Peyer's patch (tissue), 4 donors: Measurements from ENCODE around the gene KCTD13. TPM values are rescaled to one million over a fixed set of nuclear protein-coding genes. Genes with fewer than 3 reads are reported as not detected.

ENCODE experiments used
- DNase-seq, 3 donors: peaks; one replicate each; pipeline ENCODE4 v3.0.0-alpha.2; 2017 to 2019
- H3K27ac ChIP-seq, 4 donors: fragments of 200-600 bp; sonication (generic); one replicate each; pipeline ENCODE4 v1.5.1; 2016 to 2019
- H3K27me3 ChIP-seq, 2 donors: fragments of 200-600 bp; sonication (generic); one replicate each; pipeline ENCODE4 v1.5.1; 2019
- H3K36me3 ChIP-seq, 3 donors: fragments of 200-600 bp; sonication (generic); one replicate each; pipeline ENCODE4 v1.5.1; 2016 to 2019
- H3K4me1 ChIP-seq, 4 donors: fragments of 200-600 bp; sonication (generic); one replicate each; pipeline ENCODE4 v1.5.1; 2016 to 2019
- H3K4me3 ChIP-seq, 4 donors: fragments of 200-600 bp; sonication (generic); 1 replicate in 3 of 4; 2 replicates in 1 of 4; pipeline ENCODE4 v1.5.1; 2016 to 2019; ENCODE audit warnings: mild to moderate bottlenecking in 1 of 4
- H3K9me3 ChIP-seq, 4 donors: fragments of 200-600 bp; sonication (generic); one replicate each; pipeline ENCODE4 v1.5.1; 2016 to 2019; ENCODE audit warnings: mild to moderate bottlenecking in 1 of 4
- CTCF ChIP-seq, 6 experiments: fragments of 450-650 bp in 4 of 6; fragments of 200-600 bp in 2 of 6; sonication (generic) in 1 of 6; IDR thresholded peaks; one replicate each; pipeline ENCODE4 v1.5.1; 2017 to 2019; ENCODE audit warnings: antibody characterized with exemption in 6 of 6, mild to moderate bottlenecking in 3 of 6, moderate library complexity in 1 of 6
- POLR2A ChIP-seq, 2 donors: fragments of 450-650 bp; IDR thresholded peaks; one replicate each; pipeline ENCODE4 v1.5.1; 2017; ENCODE audit warnings: antibody characterized with exemption in 2 of 2, mild to moderate bottlenecking in 2 of 2, moderate library complexity in 2 of 2
- total RNA-seq, 4 donors: library from RNA; depleted of rRNA; stranded (reverse); fragments of >200 nt; gene quantifications; one replicate each; pipeline ENCODE4 v1.1.0, GENCODE V29; 2016

KCTD13 gene
- total RNA-seq, 4 donors from 2014 or later: 38.8 to 98.1 (median 48.7) TPM

GRCh38 chr16:29921034-29921385, 5.0 kb downstream of the KCTD13 start:
- no peaks in the 10 kb centered on the region for H3K9me3 ChIP-seq
- H3K36me3 ChIP-seq: peaks cover 0 to 53% (median 0%) of the 10 kb centered on the region in 3 donors
- peaks cover 0 to 13% (median 7%) of the 10 kb centered on the region in 4 donors for H3K4me1 ChIP-seq
- H3K4me3 ChIP-seq: no peak overlapping the region
- H3K27ac ChIP-seq: no peak overlapping the region
- TF ChIP-seq POLR2A (IDR thresholded peaks at IDR 0.05): no peak
- no peak for TF ChIP-seq CTCF (IDR thresholded peaks at IDR 0.05)
- no peak for DNase-seq
- H3K27me3 ChIP-seq: no peaks in the 10 kb centered on the region

- Histone ChIP-seq H3K36me3 (peaks cover 0 to 53% (median 0%) of the 10 kb centered on the region in 3 donors), H3K9me3 (no peaks in the 10 kb centered on the region), H3K4me3 (no peak overlapping the region), H3K27ac (no peak overlapping the region), H3K4me1 (peaks cover 0 to 13% (median 7%) of the 10 kb centered on the region in 4 donors), H3K27me3 (no peaks in the 10 kb centered on the region)
- TF ChIP-seq POLR2A (IDR thresholded peaks at IDR 0.05) (no peak), CTCF (IDR thresholded peaks at IDR 0.05) (no peak)
- no peak for DNase-seq
These were observed 5.6 kb downstream of the KCTD13 start for GRCh38 chr16:29920288-29921033.

GRCh38 chr16:29916979-29917378, 9.0 kb downstream of the KCTD13 start:
- Histone ChIP-seq H3K9me3 (no peaks in the 10 kb centered on the region), H3K4me1 (no peaks in the 10 kb centered on the region), H3K27me3 (no peaks in the 10 kb centered on the region), H3K4me3 (no peak overlapping the region), H3K27ac (no peak overlapping the region), H3K36me3 (peaks cover 0 to 38% (median 0%) of the 10 kb centered on the region in 3 donors)
- no peak for DNase-seq
- TF ChIP-seq POLR2A (IDR thresholded peaks at IDR 0.05) (no peak), CTCF (IDR thresholded peaks at IDR 0.05) (peak in 1 of 6 experiments; percentile 5)

- H3K9me3 ChIP-seq: no peaks in the 10 kb centered on the region
- no peak overlapping the region for H3K27ac ChIP-seq
- H3K36me3 ChIP-seq: peaks cover 0 to 26% (median 0%) of the 10 kb centered on the region in 3 donors
- no peak for DNase-seq
- no peak for TF ChIP-seq CTCF (IDR thresholded peaks at IDR 0.05)
- TF ChIP-seq POLR2A (IDR thresholded peaks at IDR 0.05): no peak
- H3K27me3 ChIP-seq: no peaks in the 10 kb centered on the region
- no peaks in the 10 kb centered on the region for H3K4me1 ChIP-seq
- no peak overlapping the region for H3K4me3 ChIP-seq
These were observed 10.3 kb downstream of the KCTD13 start for GRCh38 chr16:29915590-29916247.

- Histone ChIP-seq H3K4me3 (no peak overlapping the region), H3K9me3 (no peaks in the 10 kb centered on the region), H3K27me3 (no peaks in the 10 kb centered on the region), H3K36me3 (peaks cover 0 to 9% (median 0%) of the 10 kb centered on the region in 3 donors), H3K27ac (no peak overlapping the region), H3K4me1 (no peaks in the 10 kb centered on the region)
- no peak for DNase-seq
- TF ChIP-seq CTCF (IDR thresholded peaks at IDR 0.05) (no peak), POLR2A (IDR thresholded peaks at IDR 0.05) (no peak)
These were observed 12.5 kb downstream of the KCTD13 start for GRCh38 chr16:29913514-29913913.
